ENCODE measurements around the gene FAM234B.
A peak's percentile ranks its signal among the peaks of the same experiment; 100 is the strongest.

Gene FAM234B

DNA sequence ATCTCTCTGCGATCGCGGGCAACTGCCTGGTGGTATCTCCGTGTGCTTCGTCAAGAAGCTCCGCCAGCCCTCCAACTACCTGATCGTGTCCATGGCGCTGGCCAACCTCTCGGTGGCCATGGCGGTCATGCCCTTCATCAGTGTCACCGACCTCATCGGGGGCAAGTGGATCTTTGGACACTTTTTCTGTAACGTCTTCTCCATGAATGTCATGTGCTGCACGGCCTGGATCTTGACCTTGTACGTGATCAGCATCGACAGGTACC is 42.5 kb upstream of the FAM234B start:
- H3K4me1 ChIP-seq (ENCODE audit: insufficient read depth, low read length) = peaks cover 23% of the 10 kb centered on the region
- H3K9me3 ChIP-seq (ENCODE audit: low read length) = no peaks in the 10 kb centered on the region
- peak overlapping the region; percentile 74 to 90 for H3K4me3 ChIP-seq (ENCODE audit: low read depth in 1 of 2, low read length in 2 of 2)
- no peaks in the 10 kb centered on the region for H3K36me3 ChIP-seq (ENCODE audit: insufficient read depth, low read length)
- no peak overlapping the region for H3K9ac ChIP-seq (ENCODE audit: low read length)
- H3K27me3 ChIP-seq (ENCODE audit: control insufficient read depth in 1 of 2, insufficient read depth in 2 of 2, low read length in 2 of 2) = no peaks in the 10 kb centered on the region
- H3K27ac ChIP-seq (ENCODE audit: low read depth, low read length) = peak overlapping the region; percentile 83

GRCh38 chr12:13002301-13003097 is 41.7 kb upstream of the FAM234B start:
- no peak overlapping the region for H3K9ac ChIP-seq (ENCODE audit: low read length)
- no peaks in the 10 kb centered on the region for H3K27me3 ChIP-seq (ENCODE audit: control insufficient read depth in 1 of 2, insufficient read depth in 2 of 2, low read length in 2 of 2)
- peaks cover 18% of the 10 kb centered on the region for H3K4me1 ChIP-seq (ENCODE audit: insufficient read depth, low read length)
- H3K4me3 ChIP-seq (ENCODE audit: low read depth in 1 of 2, low read length in 2 of 2) = no peak overlapping the region
- H3K9me3 ChIP-seq (ENCODE audit: low read length) = no peaks in the 10 kb centered on the region
- no peaks in the 10 kb centered on the region for H3K36me3 ChIP-seq (ENCODE audit: insufficient read depth, low read length)
- no peak overlapping the region for H3K27ac ChIP-seq (ENCODE audit: low read depth, low read length)

- Histone ChIP-seq H3K36me3 (ENCODE audit: insufficient read depth, low read length) (no peaks in the 10 kb centered on the region), H3K27ac (ENCODE audit: low read depth, low read length) (no peak overlapping the region), H3K4me1 (ENCODE audit: insufficient read depth, low read length) (peaks cover 7% of the 10 kb centered on the region), H3K4me3 (ENCODE audit: low read depth in 1 of 2, low read length in 2 of 2) (no peak overlapping the region), H3K27me3 (ENCODE audit: control insufficient read depth in 1 of 2, insufficient read depth in 2 of 2, low read length in 2 of 2) (no peaks in the 10 kb centered on the region), H3K9me3 (ENCODE audit: low read length) (no peaks in the 10 kb centered on the region), H3K9ac (ENCODE audit: low read length) (no peak overlapping the region)
These were observed 39.8 kb upstream of the FAM234B start for GRCh38 chr12:13004361-13004760.

- peaks cover 7% of the 10 kb centered on the region for H3K4me1 ChIP-seq (ENCODE audit: insufficient read depth, low read length)
- no peaks in the 10 kb centered on the region for H3K27me3 ChIP-seq (ENCODE audit: control insufficient read depth in 1 of 2, insufficient read depth in 2 of 2, low read length in 2 of 2)
- H3K9me3 ChIP-seq (ENCODE audit: low read length) = no peaks in the 10 kb centered on the region
- H3K9ac ChIP-seq (ENCODE audit: low read length) = no peak overlapping the region
- H3K4me3 ChIP-seq (ENCODE audit: low read depth in 1 of 2, low read length in 2 of 2) = no peak overlapping the region
- H3K27ac ChIP-seq (ENCODE audit: low read depth, low read length) = no peak overlapping the region
- no peaks in the 10 kb centered on the region for H3K36me3 ChIP-seq (ENCODE audit: insufficient read depth, low read length)
These were observed 39.2 kb upstream of the FAM234B start for GRCh38 chr12:13004986-13005385.

DNA sequence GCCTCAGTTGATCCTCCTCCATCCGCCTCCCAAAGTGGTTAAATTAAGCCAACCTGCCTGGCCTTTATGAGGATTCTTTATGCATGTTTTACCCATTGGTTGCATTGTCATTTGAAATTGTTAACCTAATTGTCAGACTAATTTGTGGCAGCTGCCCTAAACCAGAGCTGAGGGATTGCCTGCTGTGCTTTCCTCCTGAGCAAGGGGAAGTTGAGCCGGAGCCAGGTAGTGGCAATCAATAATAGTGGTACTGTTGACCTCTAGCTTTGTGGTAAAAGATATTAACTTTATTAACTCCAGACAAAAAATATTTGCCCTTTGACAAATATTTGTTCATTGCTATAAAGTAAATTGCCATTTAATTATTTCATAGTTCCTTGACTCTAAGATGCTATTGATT is 38.5 kb upstream of the FAM234B start:
- no peaks in the 10 kb centered on the region for H3K27me3 ChIP-seq (ENCODE audit: control insufficient read depth in 1 of 2, insufficient read depth in 2 of 2, low read length in 2 of 2)

GRCh38 chr12:13007496-13008233 is 36.5 kb upstream of the FAM234B start:
- H3K36me3 ChIP-seq (ENCODE audit: insufficient read depth, low read length) = no peaks in the 10 kb centered on the region
- H3K27ac ChIP-seq (ENCODE audit: low read depth, low read length) = no peak overlapping the region
- H3K9ac ChIP-seq (ENCODE audit: low read length) = no peak overlapping the region
- no peaks in the 10 kb centered on the region for H3K4me1 ChIP-seq (ENCODE audit: insufficient read depth, low read length)
- no peaks in the 10 kb centered on the region for H3K27me3 ChIP-seq (ENCODE audit: control insufficient read depth in 1 of 2, insufficient read depth in 2 of 2, low read length in 2 of 2)
- no peak overlapping the region for H3K4me3 ChIP-seq (ENCODE audit: low read depth in 1 of 2, low read length in 2 of 2)
- no peaks in the 10 kb centered on the region for H3K9me3 ChIP-seq (ENCODE audit: low read length)

More for the DNA sequence above, 38.5 kb upstream of the FAM234B start:
- Histone ChIP-seq H3K9me3 (ENCODE audit: low read length) (no peaks in the 10 kb centered on the region), H3K9ac (ENCODE audit: low read length) (no peak overlapping the region), H3K36me3 (ENCODE audit: insufficient read depth, low read length) (no peaks in the 10 kb centered on the region), H3K27ac (ENCODE audit: low read depth, low read length) (no peak overlapping the region), H3K4me1 (ENCODE audit: insufficient read depth, low read length) (peaks cover 7% of the 10 kb centered on the region), H3K4me3 (ENCODE audit: low read depth in 1 of 2, low read length in 2 of 2) (no peak overlapping the region)

- Histone ChIP-seq H3K4me1 (ENCODE audit: insufficient read depth, low read length) (no peaks in the 10 kb centered on the region), H3K27ac (ENCODE audit: low read depth, low read length) (no peak overlapping the region), H3K4me3 (ENCODE audit: low read depth in 1 of 2, low read length in 2 of 2) (no peak overlapping the region), H3K9ac (ENCODE audit: low read length) (no peak overlapping the region), H3K36me3 (ENCODE audit: insufficient read depth, low read length) (no peaks in the 10 kb centered on the region), H3K27me3 (ENCODE audit: control insufficient read depth in 1 of 2, insufficient read depth in 2 of 2, low read length in 2 of 2) (no peaks in the 10 kb centered on the region), H3K9me3 (ENCODE audit: low read length) (no peaks in the 10 kb centered on the region)
These were observed 35.3 kb upstream of the FAM234B start for GRCh38 chr12:13008741-13009380.

DNA sequence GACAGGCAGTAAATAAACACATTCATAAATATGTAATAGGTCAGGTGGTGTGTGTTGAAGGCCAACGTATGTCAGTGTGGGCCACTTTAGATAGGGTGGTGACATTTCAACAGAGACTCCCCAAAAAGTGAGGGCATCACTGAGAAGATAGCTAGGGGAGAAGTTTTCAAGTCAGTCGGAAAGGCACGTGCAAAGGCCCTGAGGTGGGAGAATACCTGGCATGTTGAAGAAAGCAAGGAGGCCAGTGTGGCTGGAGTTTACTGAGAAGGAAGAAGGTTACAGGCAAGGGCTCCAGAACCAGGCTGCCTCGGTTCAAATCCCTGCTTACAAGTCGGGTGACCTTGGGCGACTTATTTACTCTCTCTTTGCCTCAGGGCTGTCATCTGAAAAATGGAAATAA is 33.1 kb upstream of the FAM234B start:
- Histone ChIP-seq H3K4me1 (ENCODE audit: insufficient read depth, low read length) (no peaks in the 10 kb centered on the region), H3K9me3 (ENCODE audit: low read length) (no peaks in the 10 kb centered on the region), H3K27ac (ENCODE audit: low read depth, low read length) (no peak overlapping the region), H3K36me3 (ENCODE audit: insufficient read depth, low read length) (no peaks in the 10 kb centered on the region), H3K9ac (ENCODE audit: low read length) (no peak overlapping the region), H3K27me3 (ENCODE audit: control insufficient read depth in 1 of 2, insufficient read depth in 2 of 2, low read length in 2 of 2) (no peaks in the 10 kb centered on the region), H3K4me3 (ENCODE audit: low read depth in 1 of 2, low read length in 2 of 2) (no peak overlapping the region)

- no peaks in the 10 kb centered on the region for H3K27me3 ChIP-seq (ENCODE audit: control insufficient read depth in 1 of 2, insufficient read depth in 2 of 2, low read length in 2 of 2)
- H3K4me1 ChIP-seq (ENCODE audit: insufficient read depth, low read length) = peaks cover 7% of the 10 kb centered on the region
- H3K9ac ChIP-seq (ENCODE audit: low read length) = no peak overlapping the region
- H3K4me3 ChIP-seq (ENCODE audit: low read depth in 1 of 2, low read length in 2 of 2) = no peak overlapping the region
- H3K36me3 ChIP-seq (ENCODE audit: insufficient read depth, low read length) = no peaks in the 10 kb centered on the region
- no peaks in the 10 kb centered on the region for H3K9me3 ChIP-seq (ENCODE audit: low read length)
- H3K27ac ChIP-seq (ENCODE audit: low read depth, low read length) = no peak overlapping the region
These were observed 21.3 kb upstream of the FAM234B start for GRCh38 chr12:13022851-13023271.

GRCh38 chr12:13023811-13024530 is 20.2 kb upstream of the FAM234B start:
- no peak overlapping the region for H3K4me3 ChIP-seq (ENCODE audit: low read depth in 1 of 2, low read length in 2 of 2)
- H3K9ac ChIP-seq (ENCODE audit: low read length) = no peak overlapping the region
- H3K9me3 ChIP-seq (ENCODE audit: low read length) = no peaks in the 10 kb centered on the region
- H3K36me3 ChIP-seq (ENCODE audit: insufficient read depth, low read length) = no peaks in the 10 kb centered on the region
- no peak overlapping the region for H3K27ac ChIP-seq (ENCODE audit: low read depth, low read length)
- H3K4me1 ChIP-seq (ENCODE audit: insufficient read depth, low read length) = peaks cover 7% of the 10 kb centered on the region
- H3K27me3 ChIP-seq (ENCODE audit: control insufficient read depth in 1 of 2, insufficient read depth in 2 of 2, low read length in 2 of 2) = no peaks in the 10 kb centered on the region

- Histone ChIP-seq H3K36me3 (ENCODE audit: insufficient read depth, low read length) (no peaks in the 10 kb centered on the region), H3K9me3 (ENCODE audit: low read length) (no peaks in the 10 kb centered on the region), H3K4me1 (ENCODE audit: insufficient read depth, low read length) (peaks cover 7% of the 10 kb centered on the region), H3K9ac (ENCODE audit: low read length) (no peak overlapping the region), H3K4me3 (ENCODE audit: low read depth in 1 of 2, low read length in 2 of 2) (no peak overlapping the region), H3K27ac (ENCODE audit: low read depth, low read length) (no peak overlapping the region), H3K27me3 (ENCODE audit: control insufficient read depth in 1 of 2, insufficient read depth in 2 of 2, low read length in 2 of 2) (no peaks in the 10 kb centered on the region)
These were observed 19.7 kb upstream of the FAM234B start for GRCh38 chr12:13024531-13024916.

Data from muscle layer of colon (tissue), 2 donors.